K562 (cell line): ENCODE data around the gene PTPMT1. TPM values are rescaled to one million over a fixed set of nuclear protein-coding genes. Genes with fewer than 3 reads are reported as not detected.

Experiments used
- AFF4 ChIP-seq: sonication (generic); formaldehyde crosslinking; IDR thresholded peaks from 2 replicates; pipeline ENCODE4 v1.8.0; 2023; ENCODE audit warnings: mild to moderate bottlenecking, missing genetic modification reagents
- ARID1B ChIP-seq: fragments of 450-650 bp; IDR thresholded peaks from 2 replicates; pipeline ENCODE4 v1.6.1; 2016; ENCODE audit warnings: antibody characterized with exemption, mild to moderate bottlenecking, inconsistent platforms
- BACH1 ChIP-seq: fragments of 200-800 bp; sonication (Bioruptor generic); IDR thresholded peaks from 2 replicates; pipeline ENCODE4 v1.6.1; 2016; ENCODE audit warnings: missing genetic modification characterization, missing compliant biosample characterization
- CBFA2T3 ChIP-seq: fragments of 450-650 bp; IDR thresholded peaks from 2 replicates; pipeline ENCODE4 v1.6.1; 2017
- ETV6 ChIP-seq, 3 experiments: fragments of 150-350 bp in 1 of 3; sonication (generic) in 1 of 3; formaldehyde crosslinking in 1 of 3; IDR thresholded peaks; 2 replicates each; pipeline versions ENCODE4 v1.6.1 to v1.8.0; 2014 to 2022; ENCODE audit warnings: borderline replicate concordance in 2 of 3, low read depth in 2 of 3, antibody characterized with exemption in 1 of 3, low read length in 1 of 3, mild to moderate bottlenecking in 1 of 3, missing genetic modification reagents in 1 of 3
- FOXO4 ChIP-seq: fragments of 450-650 bp; formaldehyde crosslinking; IDR thresholded peaks from 2 replicates; pipeline ENCODE4 v1.4.0; 2020; ENCODE audit warnings: mild to moderate bottlenecking, moderate library complexity
- HNRNPK ChIP-seq: fragments of 200-400 bp; formaldehyde crosslinking; IDR thresholded peaks from one replicate; pipeline ENCODE4 v1.6.1; 2018; ENCODE audit warnings: mild to moderate bottlenecking, low read depth, low read length; ENCODE audit not compliant: poor library complexity, severe bottlenecking
- JUN ChIP-seq, 2 experiments: sonication (generic) in 1 of 2; formaldehyde crosslinking in 1 of 2; IDR thresholded peaks; 2 replicates each; pipeline versions ENCODE4 v1.6.1 to v1.8.0; 2012 to 2022; ENCODE audit warnings: borderline replicate concordance in 2 of 2, mild to moderate bottlenecking in 2 of 2, improper control_type of control experiment in 1 of 2, low read depth in 1 of 2, low read length in 1 of 2, missing genetic modification reagents in 1 of 2
- POLR3G ChIP-seq: IDR thresholded peaks from 2 replicates; pipeline ENCODE4 v1.6.1; 2011; ENCODE audit not compliant: insufficient read length, insufficient replicate concordance; ENCODE audit errors: extremely low read depth
- RFX5 ChIP-seq: IDR thresholded peaks from 2 replicates; pipeline ENCODE4 v1.6.1; 2011; ENCODE audit warnings: low read depth, mild to moderate bottlenecking, improper control_type of control experiment, low read length
- TEAD2 ChIP-seq: fragments of 450-650 bp; IDR thresholded peaks from 2 replicates; pipeline ENCODE4 v1.6.1; 2016; ENCODE audit warnings: missing genetic modification characterization, control low read depth, missing compliant biosample characterization
- ZNF24 ChIP-seq: fragments of 450-650 bp; IDR thresholded peaks from 2 replicates; pipeline ENCODE4 v1.6.1; 2016
- ZSCAN29 ChIP-seq: fragments of 450-650 bp; IDR thresholded peaks from 2 replicates; pipeline ENCODE4 v1.6.1; 2017
- polyA plus RNA-seq, 8 experiments: library from polyadenylated mRNA; depleted of rRNA in 4 of 8; stranded (reverse) in 5 of 8; unstranded in 3 of 8; fragments of >200 nt; fragmentation: Nextera tagmentation in 2 of 8; fragmentation: Illumina TruSeq in 1 of 8; extraction: Ambion mirVana in 2 of 8; extraction: Trizol in 1 of 8; gene quantifications; 2 replicates each; pipeline versions ENCODE4 v1.2.1 to v1.2.3, GENCODE V29; 2011 to 2014; ENCODE audit warnings: inconsistent platforms in 1 of 8, missing spikeins in 1 of 8
- total RNA-seq, 7 experiments: library from RNA; depleted of rRNA in 6 of 7; stranded (reverse); fragments of >200 nt in 6 of 7; fragmentation: Illumina TruSeq in 2 of 7; extraction: Trizol in 2 of 7; gene quantifications; 2 replicates each; pipeline versions ENCODE4 v1.2.1 to v1.2.3, GENCODE V29; 2011 to 2021; ENCODE audit warnings: low replicate concordance in 1 of 7
- TF ChIP-seq, protein P1 (sequence below): sonication (generic); formaldehyde crosslinking; IDR thresholded peaks from 2 replicates; pipeline ENCODE4 v1.9.0; 2022; ENCODE audit warnings: mild to moderate bottlenecking, missing genetic modification reagents
- TF ChIP-seq, protein P2 (sequence below): fragments of 200-400 bp; formaldehyde crosslinking; IDR thresholded peaks from 2 replicates; pipeline ENCODE4 v1.6.1; 2017; ENCODE audit warnings: mild to moderate bottlenecking, low read depth, low read length, moderate library complexity
- TF ChIP-seq, protein P3 (sequence below), 2 experiments: fragments of 450-650 bp in 1 of 2; sonication (generic) in 1 of 2; formaldehyde crosslinking in 1 of 2; IDR thresholded peaks in 1 of 2; conservative IDR thresholded peaks in 1 of 2; 2 replicates each; pipeline versions ENCODE4 v1.6.1 to v1.8.1; 2016 to 2023; ENCODE audit warnings: mild to moderate bottlenecking in 2 of 2, moderate library complexity in 2 of 2, inconsistent platforms in 1 of 2, missing genetic modification reagents in 1 of 2

Gene PTPMT1
- total and polyA plus RNA-seq, 9 of the 15 experiments (the other 6 are each of a cell fraction or from before 2014, with no cell fraction given), result 10.4 to 140 (median 67.2) TPM

DNA sequence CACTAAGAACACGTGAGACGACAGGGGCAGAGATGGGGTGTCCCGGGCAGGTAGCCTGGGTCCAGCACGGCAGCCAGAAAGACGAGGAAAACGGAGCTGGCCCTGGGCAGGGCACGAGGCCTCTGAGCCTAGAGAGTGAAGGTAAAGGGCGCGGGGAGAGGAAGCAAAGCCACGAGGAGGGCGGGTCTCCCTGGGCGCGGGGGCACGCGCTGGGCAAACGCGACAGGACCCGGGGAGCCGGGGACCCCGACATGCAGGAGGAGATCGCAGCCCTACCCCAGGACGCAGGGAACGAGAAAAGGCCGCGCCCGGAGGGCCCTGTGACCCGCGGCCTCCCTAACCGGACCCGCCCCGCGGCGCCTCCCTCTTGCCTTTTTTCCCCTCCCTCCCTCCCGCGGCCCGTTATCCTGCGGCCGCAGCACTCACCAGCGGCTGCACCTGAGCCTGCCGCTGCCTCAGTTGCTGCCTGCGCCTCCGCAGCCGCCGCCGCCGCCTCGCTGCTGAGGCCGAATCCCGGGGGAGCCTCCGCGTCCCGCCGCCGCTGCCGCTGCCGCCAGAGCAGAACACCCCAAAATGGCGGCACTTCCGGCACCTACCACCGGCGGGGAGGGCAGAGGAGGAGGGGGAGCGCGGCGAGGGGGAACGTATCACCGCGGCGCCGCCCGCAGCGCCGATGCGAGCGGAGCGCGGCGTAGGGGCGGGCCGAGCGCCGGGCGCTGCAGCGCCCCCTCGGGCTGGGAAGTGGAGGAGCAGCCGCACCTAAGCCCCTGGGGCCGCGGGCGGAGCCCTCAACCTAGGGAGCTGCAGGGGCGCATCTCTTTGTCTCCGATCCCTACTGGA, 12.6 kb upstream of the PTPMT1 start, which contains the start of gene CELF1 (continued):
- TF ChIP-seq ETV6 (IDR thresholded peaks at IDR 0.05; ENCODE audit: borderline replicate concordance in 1 of 2, low read depth in 2 of 2, low read length in 1 of 2), result no peak
- no peak for TF ChIP-seq ETV6 (CRISPR knock-in tag; IDR thresholded peaks at IDR 0.05; ENCODE audit: borderline replicate concordance)
- no peak for TF ChIP-seq CBFA2T3
- no peak for TF ChIP-seq FOXO4 (CRISPR knock-in tag)
- no peak for TF ChIP-seq BACH1 (tag)
- no peak for TF ChIP-seq POLR3G
- TF ChIP-seq JUN (IDR thresholded peaks at IDR 0.05; ENCODE audit: borderline replicate concordance, low read depth, low read length), result peak; percentile 54; the same call in 1 of the 2 replicates
- no peak for TF ChIP-seq JUN (CRISPR knock-in tag; IDR thresholded peaks at IDR 0.05; ENCODE audit: borderline replicate concordance)
- TF ChIP-seq TEAD2 (tag), result no peak
- no peak; the same call in 1 of the 2 replicates for TF ChIP-seq ZNF24
- no peak for TF ChIP-seq RFX5
- TF ChIP-seq ARID1B, result no peak
- TF ChIP-seq AFF4, result no peak
- TF ChIP-seq, protein P1, sequence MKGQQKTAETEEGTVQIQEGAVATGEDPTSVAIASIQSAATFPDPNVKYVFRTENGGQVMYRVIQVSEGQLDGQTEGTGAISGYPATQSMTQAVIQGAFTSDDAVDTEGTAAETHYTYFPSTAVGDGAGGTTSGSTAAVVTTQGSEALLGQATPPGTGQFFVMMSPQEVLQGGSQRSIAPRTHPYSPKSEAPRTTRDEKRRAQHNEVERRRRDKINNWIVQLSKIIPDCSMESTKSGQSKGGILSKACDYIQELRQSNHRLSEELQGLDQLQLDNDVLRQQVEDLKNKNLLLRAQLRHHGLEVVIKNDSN, result peak; percentile 50
- TF ChIP-seq, protein P2, sequence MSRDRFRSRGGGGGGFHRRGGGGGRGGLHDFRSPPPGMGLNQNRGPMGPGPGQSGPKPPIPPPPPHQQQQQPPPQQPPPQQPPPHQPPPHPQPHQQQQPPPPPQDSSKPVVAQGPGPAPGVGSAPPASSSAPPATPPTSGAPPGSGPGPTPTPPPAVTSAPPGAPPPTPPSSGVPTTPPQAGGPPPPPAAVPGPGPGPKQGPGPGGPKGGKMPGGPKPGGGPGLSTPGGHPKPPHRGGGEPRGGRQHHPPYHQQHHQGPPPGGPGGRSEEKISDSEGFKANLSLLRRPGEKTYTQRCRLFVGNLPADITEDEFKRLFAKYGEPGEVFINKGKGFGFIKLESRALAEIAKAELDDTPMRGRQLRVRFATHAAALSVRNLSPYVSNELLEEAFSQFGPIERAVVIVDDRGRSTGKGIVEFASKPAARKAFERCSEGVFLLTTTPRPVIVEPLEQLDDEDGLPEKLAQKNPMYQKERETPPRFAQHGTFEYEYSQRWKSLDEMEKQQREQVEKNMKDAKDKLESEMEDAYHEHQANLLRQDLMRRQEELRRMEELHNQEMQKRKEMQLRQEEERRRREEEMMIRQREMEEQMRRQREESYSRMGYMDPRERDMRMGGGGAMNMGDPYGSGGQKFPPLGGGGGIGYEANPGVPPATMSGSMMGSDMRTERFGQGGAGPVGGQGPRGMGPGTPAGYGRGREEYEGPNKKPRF, result no peak
- no peak for TF ChIP-seq HNRNPK
- TF ChIP-seq, protein P3, sequence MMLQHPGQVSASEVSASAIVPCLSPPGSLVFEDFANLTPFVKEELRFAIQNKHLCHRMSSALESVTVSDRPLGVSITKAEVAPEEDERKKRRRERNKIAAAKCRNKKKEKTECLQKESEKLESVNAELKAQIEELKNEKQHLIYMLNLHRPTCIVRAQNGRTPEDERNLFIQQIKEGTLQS (IDR thresholded peaks at IDR 0.05), result no peak
- TF ChIP-seq, protein P3 (CRISPR knock-in tag; conservative IDR thresholded peaks at IDR 0.05), result 0 out of 2 replicates have a peak, but pooled peaks have one; percentile 21
- TF ChIP-seq ZSCAN29, result no peak
